ENCODE data around the gene YWHAB. TPM values are rescaled to one million over a fixed set of nuclear protein-coding genes. Genes with fewer than 3 reads are reported as not detected.

YWHAB gene
- total RNA-seq, 1 experiment from 2014 or later = 216 TPM

- POLR2A ChIA-PET = no interaction called here
- H3K27ac Mint-ChIP-seq = no peak overlapping the region
Observed at GRCh38 chr20:44866703-44867335, 18.7 kb upstream of the YWHAB start.

More at GRCh38 chr20:44866703-44867335, 18.7 kb upstream of the YWHAB start:
- CTCF ChIA-PET = interaction anchor here (0.7 to 1.5 kb wide), 9 partner anchors 10 to 119 kb away, joined by 3 to 20 read pairs (median 6); no protein-coding TSS in a partner anchor
- no peaks in the 10 kb centered on the region for H3K4me1 Mint-ChIP-seq
- H3K36me3 Mint-ChIP-seq = no peaks in the 10 kb centered on the region
- ATAC-seq (no peak), DNase-seq (ENCODE audit: low spot score) (no peak)
- H3K9me3 Mint-ChIP-seq = no peaks in the 10 kb centered on the region
- H3K4me3 Mint-ChIP-seq = no peak overlapping the region
- TF ChIP-seq FOXK1 (CRISPR knock-in tag; IDR thresholded peaks at IDR 0.05) (no peak), HMGA2 (CRISPR knock-in tag; IDR thresholded peaks at IDR 0.05) (no peak), NR3C1 (CRISPR knock-in tag; conservative IDR thresholded peaks at IDR 0.05; ENCODE audit: low read depth) (no peak), PRRX2 (CRISPR knock-in tag; IDR thresholded peaks at IDR 0.05) (no peak), NR2C2 (CRISPR knock-in tag; IDR thresholded peaks at IDR 0.05) (no peak), ETV6 (CRISPR knock-in tag; IDR thresholded peaks at IDR 0.05) (no peak), CDX4 (CRISPR knock-in tag; IDR thresholded peaks at IDR 0.05; ENCODE audit: borderline replicate concordance) (no peak), ZMAT4 (CRISPR knock-in tag; IDR thresholded peaks at IDR 0.05) (no peak), CREM (CRISPR knock-in tag; IDR thresholded peaks at IDR 0.05) (no peak), RORB (CRISPR knock-in tag; IDR thresholded peaks at IDR 0.05) (no peak), ZNF532 (CRISPR knock-in tag; IDR thresholded peaks at IDR 0.05; ENCODE audit: borderline replicate concordance) (no peak), ZNF423 (CRISPR knock-in tag; IDR thresholded peaks at IDR 0.05) (no peak), ATF3 (CRISPR knock-in tag; conservative IDR thresholded peaks at IDR 0.05) (no peak), NR1H2 (CRISPR knock-in tag; IDR thresholded peaks at IDR 0.05) (no peak), AR (CRISPR knock-in tag; IDR thresholded peaks at IDR 0.05) (no peak), GTF2I (CRISPR knock-in tag; conservative IDR thresholded peaks at IDR 0.05) (no peak), TEAD4 (CRISPR knock-in tag; IDR thresholded peaks at IDR 0.05) (no peak)
- TF ChIP-seq, protein P1, sequence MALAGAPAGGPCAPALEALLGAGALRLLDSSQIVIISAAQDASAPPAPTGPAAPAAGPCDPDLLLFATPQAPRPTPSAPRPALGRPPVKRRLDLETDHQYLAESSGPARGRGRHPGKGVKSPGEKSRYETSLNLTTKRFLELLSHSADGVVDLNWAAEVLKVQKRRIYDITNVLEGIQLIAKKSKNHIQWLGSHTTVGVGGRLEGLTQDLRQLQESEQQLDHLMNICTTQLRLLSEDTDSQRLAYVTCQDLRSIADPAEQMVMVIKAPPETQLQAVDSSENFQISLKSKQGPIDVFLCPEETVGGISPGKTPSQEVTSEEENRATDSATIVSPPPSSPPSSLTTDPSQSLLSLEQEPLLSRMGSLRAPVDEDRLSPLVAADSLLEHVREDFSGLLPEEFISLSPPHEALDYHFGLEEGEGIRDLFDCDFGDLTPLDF (CRISPR knock-in tag; IDR thresholded peaks at IDR 0.05) = no peak
- H3K27me3 Mint-ChIP-seq (ENCODE audit: low read depth) = no peaks in the 10 kb centered on the region; the same call in 1 of the 2 replicates

Data from WTC11 (cell line).